Omental fat pad (tissue), 4 donors: ENCODE data around the gene ZC3H7A. TPM values are rescaled to one million over a fixed set of nuclear protein-coding genes. Genes with fewer than 3 reads are reported as not detected.

Experiments used
- ATAC-seq: fragments of 150-250 bp; one replicate; pipeline ENCODE4 v1.9.1; 2016; ENCODE audit warnings: mild to moderate bottlenecking, moderate library complexity; ENCODE audit not compliant: low FRiP score
- DNase-seq: peaks from one replicate; pipeline ENCODE4 v3.0.0-alpha.2; 2019; ENCODE audit warnings: low spot score
- total RNA-seq, 4 donors: library from RNA; depleted of rRNA; stranded (reverse); fragments of >200 nt; gene quantifications; one replicate each; pipeline ENCODE4 v1.1.0, GENCODE V29; 2016
- TF ChIP-seq, protein P1 (sequence below), 3 donors: fragments of 450-650 bp; IDR thresholded peaks; one replicate each; pipeline ENCODE4 v1.5.1; 2016 to 2017; ENCODE audit warnings: antibody characterized with exemption in 3 of 3, mild to moderate bottlenecking in 3 of 3, moderate library complexity in 2 of 3

The ZC3H7A gene
- total RNA-seq, 4 donors from 2014 or later: 38.0 to 74.7 (median 53.6) TPM

DNA sequence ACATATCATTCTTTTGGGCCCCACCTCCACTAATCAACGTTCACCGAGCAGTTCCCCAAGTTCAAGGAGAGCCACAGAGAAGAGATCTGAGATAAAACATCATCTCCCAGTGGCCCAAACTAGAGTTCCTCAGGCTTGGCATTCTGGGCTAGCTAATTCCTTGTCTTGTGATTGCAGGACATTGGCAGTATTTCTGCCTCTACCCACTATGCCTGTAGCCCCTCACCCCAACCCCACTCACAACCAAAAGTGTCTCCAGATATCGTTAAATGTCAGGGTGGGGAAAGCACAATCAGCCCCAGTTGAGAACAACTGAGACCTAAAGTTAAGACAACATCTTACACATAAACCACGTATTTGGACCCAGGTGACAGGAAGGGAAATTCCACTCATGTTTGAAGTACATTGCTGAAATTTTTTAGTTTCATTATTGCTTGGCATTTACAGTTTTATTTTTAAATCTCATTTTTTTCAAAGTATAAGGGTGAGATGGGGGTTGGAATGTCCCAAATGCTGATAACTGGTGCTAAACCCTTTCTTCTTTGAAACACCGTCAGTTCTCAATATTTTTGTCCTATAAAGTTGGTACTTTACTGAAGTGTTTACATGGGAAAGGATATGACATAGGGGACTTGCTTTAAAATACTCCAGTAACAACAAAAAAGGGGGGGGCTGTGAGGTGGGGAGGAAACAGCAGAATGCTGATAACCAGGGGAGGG, 13.6 kb downstream of the ZC3H7A start:
- DNase-seq: no peak
- ATAC-seq: peak; percentile 62
- TF ChIP-seq, protein P1, sequence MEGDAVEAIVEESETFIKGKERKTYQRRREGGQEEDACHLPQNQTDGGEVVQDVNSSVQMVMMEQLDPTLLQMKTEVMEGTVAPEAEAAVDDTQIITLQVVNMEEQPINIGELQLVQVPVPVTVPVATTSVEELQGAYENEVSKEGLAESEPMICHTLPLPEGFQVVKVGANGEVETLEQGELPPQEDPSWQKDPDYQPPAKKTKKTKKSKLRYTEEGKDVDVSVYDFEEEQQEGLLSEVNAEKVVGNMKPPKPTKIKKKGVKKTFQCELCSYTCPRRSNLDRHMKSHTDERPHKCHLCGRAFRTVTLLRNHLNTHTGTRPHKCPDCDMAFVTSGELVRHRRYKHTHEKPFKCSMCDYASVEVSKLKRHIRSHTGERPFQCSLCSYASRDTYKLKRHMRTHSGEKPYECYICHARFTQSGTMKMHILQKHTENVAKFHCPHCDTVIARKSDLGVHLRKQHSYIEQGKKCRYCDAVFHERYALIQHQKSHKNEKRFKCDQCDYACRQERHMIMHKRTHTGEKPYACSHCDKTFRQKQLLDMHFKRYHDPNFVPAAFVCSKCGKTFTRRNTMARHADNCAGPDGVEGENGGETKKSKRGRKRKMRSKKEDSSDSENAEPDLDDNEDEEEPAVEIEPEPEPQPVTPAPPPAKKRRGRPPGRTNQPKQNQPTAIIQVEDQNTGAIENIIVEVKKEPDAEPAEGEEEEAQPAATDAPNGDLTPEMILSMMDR (IDR thresholded peaks at IDR 0.05): no peak

DNA sequence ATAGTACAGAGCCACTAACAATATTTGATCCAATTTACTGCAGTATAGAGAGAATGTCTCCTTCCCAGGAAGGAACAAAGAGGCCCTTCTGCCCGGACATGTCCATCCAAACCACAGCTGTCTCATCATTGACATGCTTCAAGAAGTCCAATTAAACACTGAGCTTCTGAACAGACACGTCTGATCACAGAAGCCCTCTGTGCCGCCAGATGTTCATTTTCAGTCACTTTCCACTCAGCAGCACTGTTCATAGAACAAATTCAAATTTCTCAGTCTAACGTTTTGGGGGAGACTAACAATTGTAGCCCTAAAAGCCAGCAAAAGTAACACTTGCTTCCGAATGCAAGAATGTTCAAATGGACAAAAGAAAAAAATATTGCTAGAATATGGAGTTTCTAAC, 15.3 kb downstream of the ZC3H7A start:
- no peak for ATAC-seq
- no peak for DNase-seq
- TF ChIP-seq, protein P1 (IDR thresholded peaks at IDR 0.05): no peak

DNA sequence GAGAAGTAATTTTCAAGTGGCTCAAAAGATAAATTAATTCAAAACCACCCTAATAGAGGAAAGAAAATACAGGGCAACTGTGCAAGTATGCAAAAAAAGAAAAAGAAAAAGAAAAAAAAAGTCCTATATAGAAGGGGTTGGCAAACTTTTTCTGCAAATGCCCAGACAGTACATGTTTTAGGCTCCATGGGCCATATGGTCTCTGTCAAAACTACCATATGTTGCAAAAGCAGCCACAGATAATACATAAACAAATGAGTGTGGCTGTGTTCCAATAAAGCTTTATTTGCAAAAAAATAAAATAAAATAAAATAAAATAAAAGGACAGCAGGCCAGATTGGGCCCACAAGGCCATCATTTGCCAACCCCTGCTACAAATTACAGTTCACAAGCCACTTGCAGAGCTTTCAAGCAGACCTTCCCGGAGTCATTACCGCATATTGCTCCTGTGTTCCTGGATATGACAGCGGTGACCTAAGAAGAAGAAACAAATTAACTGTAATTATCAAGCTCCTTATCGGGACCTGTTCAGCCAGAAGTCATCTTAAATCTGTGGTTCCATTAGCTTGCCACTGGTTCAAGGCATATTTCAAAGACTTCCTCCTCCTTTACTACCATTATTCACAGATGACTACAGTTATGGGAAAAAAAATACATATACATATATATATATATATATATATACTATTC, 15.9 kb downstream of the ZC3H7A start:
- no peak for ATAC-seq
- TF ChIP-seq, protein P1 (IDR thresholded peaks at IDR 0.05): no peak
- no peak for DNase-seq

DNA sequence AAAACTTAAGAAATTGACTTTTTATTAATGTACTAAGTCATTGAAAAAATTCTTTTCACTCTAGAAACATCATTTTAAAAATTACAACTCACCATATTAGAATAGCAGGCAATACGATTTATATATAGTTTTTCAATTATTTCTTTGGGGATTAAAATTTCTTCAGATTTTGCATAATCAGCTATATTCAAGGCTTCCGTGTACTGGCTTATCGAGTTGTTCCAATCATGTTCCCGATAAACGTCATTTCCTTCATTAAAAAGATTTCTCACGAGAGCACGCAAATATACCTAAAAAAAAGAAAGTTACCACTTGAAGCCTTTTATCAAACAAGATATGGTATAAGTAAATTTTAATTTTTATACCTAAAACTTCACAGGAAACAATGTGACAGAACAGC, 18.0 kb downstream of the ZC3H7A start:
- TF ChIP-seq, protein P1 (IDR thresholded peaks at IDR 0.05): no peak
- ATAC-seq (no peak), DNase-seq (no peak)

DNA sequence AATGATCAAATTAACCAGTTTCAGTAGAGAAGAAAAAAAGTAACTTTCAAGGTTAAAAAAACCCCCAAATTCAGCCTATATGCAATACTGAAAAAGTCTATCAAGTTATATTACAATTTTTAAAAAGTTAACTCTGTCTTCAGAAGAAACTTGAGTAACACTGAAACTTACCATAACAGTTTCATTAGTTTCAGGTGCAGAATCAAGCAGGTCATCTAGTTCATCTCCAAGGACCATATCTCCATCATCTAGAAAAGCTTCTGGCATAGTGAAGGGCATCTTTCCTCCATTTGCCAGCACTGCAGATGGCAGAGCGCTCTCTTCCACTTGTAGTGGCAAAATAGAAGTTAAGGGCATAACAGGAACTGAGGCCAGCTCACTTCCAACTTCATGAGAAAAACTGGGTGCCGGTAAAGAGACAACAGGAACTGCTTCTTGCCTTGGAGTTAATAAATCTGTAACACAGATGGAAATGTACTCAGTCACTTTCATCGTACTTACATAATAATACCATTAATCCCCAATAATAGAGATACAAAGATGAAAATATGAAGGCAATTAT, 22.9 kb downstream of the ZC3H7A start:
- DNase-seq: no peak
- no peak for ATAC-seq
- TF ChIP-seq, protein P1 (IDR thresholded peaks at IDR 0.05): no peak

DNA sequence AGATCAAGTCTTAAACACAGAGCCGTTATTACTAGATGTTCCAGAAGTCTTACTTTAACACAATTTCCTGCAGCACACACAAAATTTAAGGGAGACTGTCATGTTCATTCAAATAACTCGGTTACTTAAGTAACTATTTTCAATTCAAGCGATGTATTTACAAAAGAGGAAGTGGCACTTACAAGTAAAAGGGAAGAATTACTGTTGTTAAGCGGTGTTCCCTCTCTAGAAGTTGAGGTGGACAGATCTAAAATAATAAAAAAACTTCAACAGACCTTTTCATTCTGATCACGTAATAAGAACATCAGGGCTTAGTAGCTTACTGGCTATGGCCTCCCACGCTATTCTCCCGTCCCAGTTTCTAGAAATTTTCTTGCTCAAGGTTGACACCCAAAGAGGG, 28.2 kb downstream of the ZC3H7A start:
- no peak for DNase-seq
- ATAC-seq: no peak
- TF ChIP-seq, protein P1 (IDR thresholded peaks at IDR 0.05): no peak
